CD14-positive monocyte (primary cell): Measurements from ENCODE around the gene ITPR1. TPM values are rescaled to one million over a fixed set of nuclear protein-coding genes. Genes with fewer than 3 reads are reported as not detected.

Experiments used
- DNase-seq, 3 donors: peaks; one replicate each; pipeline ENCODE4 v3.0.0-alpha.2; 2011 to 2022
- H2AFZ ChIP-seq: 2 replicates; pipeline ENCODE4 v1.6.0; 2012; ENCODE audit warnings: mild to moderate bottlenecking, low read depth, low read length, inconsistent platforms; ENCODE audit not compliant: insufficient read depth, poor library complexity, severe bottlenecking
- H3K27ac ChIP-seq, 2 donors: 1 replicate in 1 of 2; 2 replicates in 1 of 2; pipeline ENCODE4 v1.5.1; 2012 to 2013; ENCODE audit warnings: low read length in 2 of 2, control low read depth in 1 of 2, inconsistent platforms in 1 of 2, low read depth in 1 of 2, mild to moderate bottlenecking in 1 of 2
- H3K27me3 ChIP-seq, 2 donors: one replicate each; pipeline versions ENCODE4 v1.6.0 to v1.6.1; 2011 to 2013; ENCODE audit warnings: low read length in 2 of 2; ENCODE audit not compliant: control insufficient read depth in 2 of 2, insufficient read depth in 2 of 2
- H3K36me3 ChIP-seq, 2 donors: replicated peaks in 1 of 2; 1 replicate in 1 of 2; 2 replicates in 1 of 2; pipeline versions ENCODE4 v1.5.1 to v1.6.1; 2012 to 2013; ENCODE audit warnings: low read length in 2 of 2, control low read depth in 1 of 2, inconsistent platforms in 1 of 2, mild to moderate bottlenecking in 1 of 2; ENCODE audit not compliant: insufficient read depth in 2 of 2, control insufficient read depth in 1 of 2
- H3K4me1 ChIP-seq, 2 donors: 1 replicate in 1 of 2; 2 replicates in 1 of 2; pipeline versions ENCODE4 v1.5.1 to v1.6.1; 2012 to 2013; ENCODE audit warnings: low read length in 2 of 2, control low read depth in 1 of 2, inconsistent platforms in 1 of 2, mild to moderate bottlenecking in 1 of 2, moderate library complexity in 1 of 2; ENCODE audit not compliant: insufficient read depth in 2 of 2, control insufficient read depth in 1 of 2
- H3K4me2 ChIP-seq: replicated peaks from 2 replicates; pipeline ENCODE3; 2012; ENCODE audit warnings: low read length, moderate library complexity, mild to moderate bottlenecking; ENCODE audit not compliant: poor library complexity, severe bottlenecking; ENCODE audit errors: extremely low read depth
- H3K4me3 ChIP-seq, 3 experiments: fragments of 200-600 bp in 1 of 3; sonication (generic) in 1 of 3; replicated peaks in 1 of 3; 1 replicate in 2 of 3; 2 replicates in 1 of 3; pipeline ENCODE4 v1.5.1; 2011 to 2013; ENCODE audit warnings: low read length in 3 of 3, mild to moderate bottlenecking in 3 of 3, control low read depth in 2 of 3, low read depth in 2 of 3, inconsistent platforms in 1 of 3, moderate library complexity in 1 of 3
- H3K79me2 ChIP-seq: 2 replicates; pipeline ENCODE4 v1.6.0; 2012; ENCODE audit warnings: mild to moderate bottlenecking, control low read depth, inconsistent platforms, low read length, moderate library complexity; ENCODE audit not compliant: insufficient read depth
- H3K9ac ChIP-seq: 2 replicates; pipeline ENCODE4 v1.6.0; 2017; ENCODE audit warnings: low read length, mild to moderate bottlenecking; ENCODE audit not compliant: insufficient read depth, poor library complexity, severe bottlenecking
- H3K9me3 ChIP-seq, 2 donors: replicated peaks in 1 of 2; 1 replicate in 1 of 2; 2 replicates in 1 of 2; pipeline versions ENCODE4 v1.5.1 to v1.6.1; 2012 to 2013; ENCODE audit warnings: low read length in 2 of 2, control low read depth in 1 of 2; ENCODE audit not compliant: control insufficient read depth in 1 of 2, insufficient read depth in 1 of 2
- H4K20me1 ChIP-seq: 2 replicates; pipeline ENCODE4 v1.6.0; 2012; ENCODE audit warnings: mild to moderate bottlenecking, low read length, control low read depth, moderate library complexity; ENCODE audit not compliant: insufficient read depth
- H3K27ac Mint-ChIP-seq, 7 donors: one replicate each; pipeline ENCODE4 v1.8.0; 2020; ENCODE audit warnings: mild to moderate bottlenecking in 7 of 7, mixed read lengths in 7 of 7, moderate library complexity in 6 of 7, inconsistent platforms in 2 of 7
- H3K27me3 Mint-ChIP-seq, 3 donors: one replicate each; pipeline ENCODE4 v1.8.0; 2021 to 2022; ENCODE audit warnings: low read depth in 3 of 3, mild to moderate bottlenecking in 3 of 3, mixed read lengths in 3 of 3, moderate library complexity in 3 of 3, inconsistent platforms in 1 of 3
- H3K36me3 Mint-ChIP-seq, 2 donors: one replicate each; pipeline ENCODE4 v1.8.0; 2020; ENCODE audit warnings: mixed read lengths in 2 of 2, inconsistent platforms in 1 of 2, mild to moderate bottlenecking in 1 of 2
- H3K4me1 Mint-ChIP-seq: one replicate; pipeline ENCODE4 v1.8.0; 2020; ENCODE audit warnings: mild to moderate bottlenecking, mixed read lengths
- H3K4me3 Mint-ChIP-seq, 2 donors: one replicate each; pipeline ENCODE4 v1.8.0; 2020; ENCODE audit warnings: mild to moderate bottlenecking in 2 of 2, mixed read lengths in 2 of 2, moderate library complexity in 1 of 2
- H3K9me3 Mint-ChIP-seq, 7 donors: one replicate each; pipeline ENCODE4 v1.8.0; 2020 to 2022; ENCODE audit warnings: mixed read lengths in 7 of 7, mild to moderate bottlenecking in 6 of 7, moderate library complexity in 6 of 7, inconsistent platforms in 2 of 7
- CTCF ChIP-seq: fragments of 200-600 bp; IDR thresholded peaks from one replicate; pipeline ENCODE4 v1.8.0; 2022; ENCODE audit warnings: antibody characterized with exemption, mild to moderate bottlenecking
- WGBS: methylation state at CpG from one replicate; pipeline ENCODE4 v1.1.5; 2013; ENCODE audit warnings: missing lambda C conversion rate; ENCODE audit not compliant: insufficient coverage; 5-methylcytosine and 5-hydroxymethylcytosine counted together
- intact Hi-C, 2 donors: fragments of 100-400 bp; cut with micrococcal nuclease; formaldehyde crosslinking; loops; one replicate each; pipeline versions ENCODE4 v1.15.0 to v1.15.1; 2023
- polyA plus RNA-seq, 3 donors: library from polyadenylated mRNA; depleted of rRNA in 1 of 3; unstranded in 2 of 3; stranded (reverse) in 1 of 3; fragments of 300-500 nt in 2 of 3; fragments of >200 nt in 1 of 3; fragmentation: Illumina TruSeq in 2 of 3; gene quantifications; 1 replicate in 2 of 3; 2 replicates in 1 of 3; pipeline ENCODE4 v1.2.3, GENCODE V29; 2012 to 2021

The ITPR1 gene
- polyA plus RNA-seq, 3 donors = 3.2 to 21.1 (median 7.1) TPM

- Histone ChIP-seq H3K4me1 (no peaks in the 10 kb centered on the region), H3K27me3 (no peaks in the 10 kb centered on the region), H3K9ac (no peak overlapping the region), H3K9me3 (no peaks in the 10 kb centered on the region), H3K36me3 (peaks cover 78 to 98% of the 10 kb centered on the region in 2 donors), H3K79me2 (no peaks in the 10 kb centered on the region), H2AFZ (no peak overlapping the region), H3K4me2 (no peak overlapping the region), H3K27ac (no peak overlapping the region), H4K20me1 (no peaks in the 10 kb centered on the region), H3K4me3 (no peak overlapping the region)
- no peak for DNase-seq
- intact Hi-C loops = no loop called here
- Mint-ChIP-seq H3K36me3 (peaks cover 82 to 96% of the 10 kb centered on the region in 2 donors), H3K9me3 (no peaks in the 10 kb centered on the region), H3K27me3 (peaks cover 0 to 2% (median 0%) of the 10 kb centered on the region in 3 donors), H3K4me3 (no peak overlapping the region), H3K4me1 (peaks cover 11% of the 10 kb centered on the region), H3K27ac (no peak overlapping the region)
- no CpG with 5 or more reads among the region's 3 CpGs for WGBS
- no peak for TF ChIP-seq CTCF
Observed at GRCh38 chr3:4698125-4698821, 205.1 kb downstream of the ITPR1 start.

GRCh38 chr3:4703054-4703480 is 209.9 kb downstream of the ITPR1 start:
- Mint-ChIP-seq H3K4me3 (no peak overlapping the region), H3K27ac (no peak overlapping the region), H3K36me3 (peaks cover 83 to 97% of the 10 kb centered on the region in 2 donors)

More at GRCh38 chr3:4703054-4703480, 209.9 kb downstream of the ITPR1 start:
- TF ChIP-seq CTCF = no peak
- no peak overlapping the region for H3K9ac ChIP-seq
- DNase-seq = no peak
- WGBS = 100% methylated on average over 1 of the region's 3 CpGs
- no peaks in the 10 kb centered on the region for H3K9me3 ChIP-seq
- H3K79me2 ChIP-seq = no peaks in the 10 kb centered on the region
- peaks cover 0 to 3% (median 0%) of the 10 kb centered on the region in 7 donors for H3K9me3 Mint-ChIP-seq
- intact Hi-C loops = no loop called here
- no peak overlapping the region for H3K4me3 ChIP-seq
- no peaks in the 10 kb centered on the region for H3K27me3 ChIP-seq
- H2AFZ ChIP-seq = no peak overlapping the region
- H3K4me1 ChIP-seq = no peaks in the 10 kb centered on the region
- peaks cover 2% of the 10 kb centered on the region for H3K4me1 Mint-ChIP-seq
- H3K27me3 Mint-ChIP-seq = peaks cover 0 to 2% (median 0%) of the 10 kb centered on the region in 3 donors
- H3K36me3 ChIP-seq = peaks cover 86 to 100% of the 10 kb centered on the region in 2 donors
- H3K4me2 ChIP-seq = no peak overlapping the region
- H3K27ac ChIP-seq = no peak overlapping the region
- no peaks in the 10 kb centered on the region for H4K20me1 ChIP-seq
